Stimulated activated naive B cell treated with anti-CD40 and anti-IgM and Interleukin-4, amounts not matched to agents 10 μg/mL and 1 μg/mL and 100 μg/mL, for 72 hours (primary cell): Measurements from ENCODE around the gene PARD3.
"Not testable (repeated sequence)": the region's sequence is repeated elsewhere in the genome, so short reads cannot be mapped to it uniquely, and the experiment has no call there.

ENCODE experiments used
- ATAC-seq, 2 donors: fragments of 150-1000 bp; cut with Tn5 transposase; replicated peaks; 2 replicates each; pipeline ENCODE4 v1.10.0; 2021; ENCODE audit warnings: moderate library complexity in 1 of 2
- DNase-seq: peaks from one replicate; pipeline ENCODE4 v3.0.0; 2021
- H3K27ac Mint-ChIP-seq: one replicate; pipeline ENCODE4 v1.8.0; 2022; ENCODE audit warnings: mild to moderate bottlenecking, mixed read lengths
- H3K27me3 Mint-ChIP-seq, 2 donors: one replicate each; pipeline ENCODE4 v1.8.0; 2022; ENCODE audit warnings: mixed read lengths in 2 of 2
- H3K36me3 Mint-ChIP-seq, 2 donors: one replicate each; pipeline ENCODE4 v1.8.0; 2022; ENCODE audit warnings: mixed read lengths in 2 of 2, mild to moderate bottlenecking in 1 of 2
- H3K4me1 Mint-ChIP-seq, 2 donors: one replicate each; pipeline ENCODE4 v1.8.0; 2022; ENCODE audit warnings: mixed read lengths in 2 of 2, mild to moderate bottlenecking in 1 of 2
- H3K4me3 Mint-ChIP-seq, 2 donors: one replicate each; pipeline ENCODE4 v1.8.0; 2022; ENCODE audit warnings: mild to moderate bottlenecking in 2 of 2, mixed read lengths in 2 of 2, moderate library complexity in 1 of 2
- H3K9me3 Mint-ChIP-seq, 2 donors: one replicate each; pipeline ENCODE4 v1.8.0; 2022; ENCODE audit warnings: mixed read lengths in 2 of 2, mild to moderate bottlenecking in 1 of 2

The PARD3 gene

GRCh38 chr10:34741087-34741486, 74.0 kb downstream of the PARD3 start:
- not testable (repeated sequence) for H3K27ac Mint-ChIP-seq, H3K9me3 Mint-ChIP-seq, H3K4me3 Mint-ChIP-seq, H3K4me1 Mint-ChIP-seq, ATAC-seq, H3K27me3 Mint-ChIP-seq, H3K36me3 Mint-ChIP-seq, DNase-seq

- peaks cover 0 to 1% of the 10 kb centered on the region in 2 donors for H3K9me3 Mint-ChIP-seq
- H3K36me3 Mint-ChIP-seq: no peaks in the 10 kb centered on the region
- no peak for ATAC-seq
- no peak for DNase-seq
- H3K4me1 Mint-ChIP-seq: no peaks in the 10 kb centered on the region
- H3K27me3 Mint-ChIP-seq: peaks cover 4 to 9% of the 10 kb centered on the region in 2 donors
- no peak overlapping the region for H3K4me3 Mint-ChIP-seq
- H3K27ac Mint-ChIP-seq: no peak overlapping the region
Observed at GRCh38 chr10:34740321-34740720, 74.8 kb downstream of the PARD3 start.

- H3K36me3 Mint-ChIP-seq: no peaks in the 10 kb centered on the region
- H3K4me3 Mint-ChIP-seq: no peak overlapping the region
- H3K27ac Mint-ChIP-seq: no peak overlapping the region
- H3K4me1 Mint-ChIP-seq: no peaks in the 10 kb centered on the region
- DNase-seq: no peak
- peaks cover 0 to 1% of the 10 kb centered on the region in 2 donors for H3K9me3 Mint-ChIP-seq
- no peak for ATAC-seq
- peaks cover 4 to 9% of the 10 kb centered on the region in 2 donors for H3K27me3 Mint-ChIP-seq
Observed at GRCh38 chr10:34739915-34740314, 75.2 kb downstream of the PARD3 start.

GRCh38 chr10:34737772-34738169, 77.3 kb downstream of the PARD3 start:
- no peak overlapping the region for H3K27ac Mint-ChIP-seq
- H3K4me3 Mint-ChIP-seq: no peak overlapping the region
- no peaks in the 10 kb centered on the region for H3K36me3 Mint-ChIP-seq
- ATAC-seq: no peak
- H3K9me3 Mint-ChIP-seq: peaks cover 0 to 1% of the 10 kb centered on the region in 2 donors
- no peak for DNase-seq
- H3K4me1 Mint-ChIP-seq: no peaks in the 10 kb centered on the region
- H3K27me3 Mint-ChIP-seq: peaks cover 4 to 9% of the 10 kb centered on the region in 2 donors

- H3K9me3 Mint-ChIP-seq: peaks cover 0 to 1% of the 10 kb centered on the region in 2 donors
- no peak overlapping the region for H3K27ac Mint-ChIP-seq
- H3K4me1 Mint-ChIP-seq: no peaks in the 10 kb centered on the region
- peaks cover 4 to 9% of the 10 kb centered on the region in 2 donors for H3K27me3 Mint-ChIP-seq
- DNase-seq: no peak
- no peak for ATAC-seq
- no peaks in the 10 kb centered on the region for H3K36me3 Mint-ChIP-seq
- H3K4me3 Mint-ChIP-seq: no peak overlapping the region
Observed at GRCh38 chr10:34736976-34737771, 77.9 kb downstream of the PARD3 start.

- Mint-ChIP-seq H3K27me3 (peaks cover 0 to 4% of the 10 kb centered on the region in 2 donors), H3K36me3 (no peaks in the 10 kb centered on the region), H3K27ac (no peak overlapping the region), H3K4me3 (no peak overlapping the region), H3K9me3 (no peaks in the 10 kb centered on the region), H3K4me1 (no peaks in the 10 kb centered on the region)
- no peak for ATAC-seq
- DNase-seq: no peak
Observed at GRCh38 chr10:34734918-34735317, 80.2 kb downstream of the PARD3 start.

- H3K36me3 Mint-ChIP-seq: no peaks in the 10 kb centered on the region
- H3K27ac Mint-ChIP-seq: no peak overlapping the region
- H3K9me3 Mint-ChIP-seq: no peaks in the 10 kb centered on the region
- no peaks in the 10 kb centered on the region for H3K4me1 Mint-ChIP-seq
- peak in 1 of 2 donors; percentile 8 for ATAC-seq
- no peak overlapping the region for H3K4me3 Mint-ChIP-seq
- H3K27me3 Mint-ChIP-seq: no peaks in the 10 kb centered on the region
- DNase-seq: no peak
Observed at GRCh38 chr10:34732926-34733325, 82.2 kb downstream of the PARD3 start.

- Mint-ChIP-seq H3K27ac (no peak overlapping the region), H3K4me1 (no peaks in the 10 kb centered on the region), H3K36me3 (no peaks in the 10 kb centered on the region), H3K27me3 (no peaks in the 10 kb centered on the region), H3K4me3 (no peak overlapping the region), H3K9me3 (no peaks in the 10 kb centered on the region)
- ATAC-seq: no peak
- DNase-seq: no peak
Observed at GRCh38 chr10:34731885-34732701, 83.0 kb downstream of the PARD3 start.

GRCh38 chr10:34731213-34731612, 83.9 kb downstream of the PARD3 start:
- H3K27me3 Mint-ChIP-seq: no peaks in the 10 kb centered on the region
- no peak for ATAC-seq
- H3K36me3 Mint-ChIP-seq: no peaks in the 10 kb centered on the region
- H3K4me3 Mint-ChIP-seq: no peak overlapping the region
- DNase-seq: no peak
- no peaks in the 10 kb centered on the region for H3K4me1 Mint-ChIP-seq
- no peak overlapping the region for H3K27ac Mint-ChIP-seq
- no peaks in the 10 kb centered on the region for H3K9me3 Mint-ChIP-seq

- Mint-ChIP-seq H3K4me1 (no peaks in the 10 kb centered on the region), H3K36me3 (no peaks in the 10 kb centered on the region), H3K27ac (no peak overlapping the region), H3K4me3 (no peak overlapping the region), H3K27me3 (no peaks in the 10 kb centered on the region), H3K9me3 (no peaks in the 10 kb centered on the region)
- DNase-seq (no peak), ATAC-seq (no peak)
Observed at GRCh38 chr10:34730726-34731125, 84.4 kb downstream of the PARD3 start.

- ATAC-seq: no peak
Observed at GRCh38 chr10:34729619-34730018, 85.5 kb downstream of the PARD3 start.

GRCh38 chr10:34728361-34728760, 86.7 kb downstream of the PARD3 start:
- H3K9me3 Mint-ChIP-seq: no peaks in the 10 kb centered on the region
- no peak overlapping the region for H3K27ac Mint-ChIP-seq
- H3K4me3 Mint-ChIP-seq: no peak overlapping the region
- no peaks in the 10 kb centered on the region for H3K27me3 Mint-ChIP-seq
- H3K36me3 Mint-ChIP-seq: no peaks in the 10 kb centered on the region
- peaks cover 0 to 4% of the 10 kb centered on the region in 2 donors for H3K4me1 Mint-ChIP-seq
- no peak for DNase-seq
- no peak for ATAC-seq

More at GRCh38 chr10:34729619-34730018, 85.5 kb downstream of the PARD3 start:
- no peak overlapping the region for H3K4me3 Mint-ChIP-seq
- no peaks in the 10 kb centered on the region for H3K27me3 Mint-ChIP-seq
- H3K36me3 Mint-ChIP-seq: no peaks in the 10 kb centered on the region
- no peaks in the 10 kb centered on the region for H3K9me3 Mint-ChIP-seq
- DNase-seq: no peak
- H3K4me1 Mint-ChIP-seq: no peaks in the 10 kb centered on the region
- H3K27ac Mint-ChIP-seq: no peak overlapping the region

- ATAC-seq (no peak), DNase-seq (no peak)
- Mint-ChIP-seq H3K4me3 (no peak overlapping the region), H3K36me3 (no peaks in the 10 kb centered on the region), H3K27me3 (no peaks in the 10 kb centered on the region), H3K9me3 (no peaks in the 10 kb centered on the region), H3K27ac (no peak overlapping the region), H3K4me1 (peaks cover 0 to 5% of the 10 kb centered on the region in 2 donors)
Observed at GRCh38 chr10:34727595-34728033, 87.5 kb downstream of the PARD3 start.

- Mint-ChIP-seq H3K27me3 (no peaks in the 10 kb centered on the region), H3K4me1 (peaks cover 0 to 5% of the 10 kb centered on the region in 2 donors), H3K36me3 (no peaks in the 10 kb centered on the region), H3K9me3 (no peaks in the 10 kb centered on the region), H3K4me3 (no peak overlapping the region), H3K27ac (no peak overlapping the region)
- DNase-seq (no peak), ATAC-seq (no peak)
Observed at GRCh38 chr10:34726862-34727261, 88.2 kb downstream of the PARD3 start.

GRCh38 chr10:34723750-34724149, 91.3 kb downstream of the PARD3 start:
- Mint-ChIP-seq H3K27ac (no peak overlapping the region), H3K4me3 (no peak overlapping the region), H3K9me3 (no peaks in the 10 kb centered on the region), H3K27me3 (no peaks in the 10 kb centered on the region), H3K36me3 (no peaks in the 10 kb centered on the region), H3K4me1 (peaks cover 0 to 5% of the 10 kb centered on the region in 2 donors)
- ATAC-seq (no peak), DNase-seq (no peak)
